Transverse colon (tissue), 4 donors: ENCODE measurements around the gene SGPP2.

Experiments
- CTCF ChIP-seq, 5 experiments: fragments of 200-600 bp in 3 of 5; fragments of 450-650 bp in 2 of 5; sonication (generic) in 3 of 5; IDR thresholded peaks; 1 replicate in 2 of 5; 2 replicates in 3 of 5; pipeline ENCODE4 v1.5.1; 2016 to 2017; ENCODE audit warnings: antibody characterized with exemption in 5 of 5, inconsistent platforms in 3 of 5, mild to moderate bottlenecking in 2 of 5, moderate library complexity in 1 of 5
- EP300 ChIP-seq: sonication (generic); formaldehyde crosslinking; IDR thresholded peaks from one replicate; pipeline ENCODE4 v1.6.1; 2017; ENCODE audit warnings: antibody characterized with exemption, low read depth
- POLR2A ChIP-seq: fragments of 450-650 bp; IDR thresholded peaks from one replicate; pipeline ENCODE4 v1.6.1; 2016; ENCODE audit warnings: antibody characterized with exemption, mild to moderate bottlenecking, moderate library complexity
- POLR2AphosphoS5 ChIP-seq, 3 donors: sonication (generic); formaldehyde crosslinking; IDR thresholded peaks; one replicate each; pipeline ENCODE4 v1.6.1; 2016; ENCODE audit warnings: antibody characterized with exemption in 3 of 3

- TF ChIP-seq CTCF (IDR thresholded peaks at IDR 0.05) (no peak), POLR2AphosphoS5 (IDR thresholded peaks at IDR 0.05) (no peak), POLR2A (no peak), EP300 (no peak)
Observed at GRCh38 chr2:222430071-222430470, 5.7 kb downstream of the SGPP2 start.
